ENCODE results near the gene TROAP. TPM values are rescaled to one million over a fixed set of nuclear protein-coding genes. Genes with fewer than 3 reads are reported as not detected.

The TROAP gene
- total and polyA plus RNA-seq, 9 of the 15 experiments (the other 6 are each of a cell fraction or from before 2014, with no cell fraction given), result 46.4 to 171 (median 59.8) TPM

DNA sequence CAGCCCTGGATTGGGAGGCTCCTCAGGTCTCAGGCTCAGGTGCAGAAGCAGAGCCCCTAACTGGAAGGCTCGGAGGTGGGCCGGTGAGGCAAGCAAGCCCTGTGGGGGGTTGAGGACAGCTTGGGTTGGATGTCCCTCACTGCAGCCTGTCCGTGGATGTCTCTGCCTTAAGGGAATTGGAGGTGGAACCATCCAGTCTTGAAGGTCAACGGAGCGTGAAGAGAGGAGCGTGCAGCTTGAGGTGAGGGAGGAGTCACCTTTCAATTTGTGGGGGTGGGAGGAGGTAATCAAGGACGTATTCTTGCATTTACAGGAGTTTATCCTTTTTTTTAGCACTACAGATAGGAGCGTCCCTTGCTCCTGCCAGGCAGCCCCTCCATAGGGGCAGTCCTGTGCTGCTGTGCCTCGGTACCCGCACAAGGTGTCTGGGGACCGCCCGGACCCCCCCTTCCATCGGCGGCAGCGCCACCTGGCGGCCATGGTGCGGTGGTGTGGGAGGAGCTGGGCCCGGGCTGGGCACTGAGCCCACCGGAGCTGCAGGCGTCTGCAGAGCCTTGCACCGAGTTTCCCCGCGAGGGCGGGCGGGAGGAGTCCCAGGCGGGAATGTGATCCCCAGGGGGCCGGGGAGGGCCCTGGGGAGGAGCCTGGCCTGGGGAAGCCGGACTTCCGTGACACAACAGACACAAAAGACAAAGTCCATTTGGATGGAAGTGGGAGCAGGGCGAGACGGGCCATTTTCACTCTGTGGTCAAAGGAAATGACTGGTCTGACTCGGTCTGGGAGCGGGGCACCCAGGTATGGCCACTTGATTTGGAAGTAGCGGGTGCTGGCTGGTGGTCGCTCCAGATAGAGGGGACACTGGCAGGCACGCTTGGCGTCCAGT lies 24.5 kb downstream of the TROAP start:
- Histone ChIP-seq H3K4me1 (replicated peaks in 1 of 2; ENCODE audit: control insufficient read depth in 2 of 2, insufficient read depth in 2 of 2, low read length in 2 of 2) (peaks cover 23 to 43% of the 10 kb centered on the region in 2 experiments), H2AFZ (ENCODE audit: low read depth, low read length) (peak overlapping the region; percentile 90), H3K4me2 (ENCODE audit: insufficient read depth, low read length) (peak overlapping the region; percentile 68), H3K9me1 (ENCODE audit: control insufficient read depth, insufficient read depth, low read length) (no peaks in the 10 kb centered on the region), H3K9me3 (replicated peaks; ENCODE audit: control insufficient read depth, insufficient read depth, low read depth, low read length) (no peaks in the 10 kb centered on the region), H3K27me3 (ENCODE audit: control insufficient read depth in 2 of 2, insufficient read depth in 2 of 2, low read length in 2 of 2) (peaks cover 27 to 42% of the 10 kb centered on the region in 2 experiments; a peak in 4 of 5 replicates), H3K79me2 (ENCODE audit: control insufficient read depth, insufficient read depth, low read length) (no peaks in the 10 kb centered on the region), H3K9ac (ENCODE audit: insufficient read depth in 1 of 2, low read depth in 2 of 2, low read length in 2 of 2) (peak overlapping the region; percentile 14 to 72; a peak in 3 of 4 replicates), H3K27ac (ENCODE audit: extremely low read depth, low read depth, low read length) (no peak overlapping the region; the same call in 2 of the 3 replicates), H3K36me3 (ENCODE audit: control insufficient read depth, insufficient read depth, low read length) (no peaks in the 10 kb centered on the region), H3K4me3 (peak overlapping the region; percentile 36), H4K20me1 (replicated peaks; ENCODE audit: control insufficient read depth, insufficient read depth, low read length) (peaks cover 5% of the 10 kb centered on the region; the same call in 1 of the 2 replicates)
- in situ Hi-C loops (cut with MboI) (no loop called here), intact Hi-C loops (cut with micrococcal nuclease) (loop anchor here (10.0 kb wide), 2 partner anchors 283 to 373 kb away; partner anchors contain the start of genes KMT2D, RHEBL1, WNT1 and WNT10B)
- no TSS peak for BruUV-seq (replicated peaks)
- WGBS (ENCODE audit: insufficient coverage, low coverage, missing lambda C conversion rate), result 11% methylated on average over 33 of the region's 37 CpGs
- ATAC-seq, result peak; percentile 89
- ChIA-PET CTCF (ENCODE audit: low intra/inter-chr PET ratio) (interaction anchor here (0.6 to 2.2 kb wide), 6 partner anchors 9 to 166 kb away, joined by 3 to 8 read pairs (median 5); no protein-coding TSS in a partner anchor), POLR2A (interaction anchor here (0.7 to 2.0 kb wide), 7 partner anchors 20 to 330 kb away, joined by 4 to 17 read pairs (median 4); partner anchors contain the start of genes PRPH and SPATS2)
- FAIRE-seq, result peak; percentile 55
- peak; percentile 77 to 93 (median 91) for DNase-seq (ENCODE audit: extremely low read depth in 1 of 4, low spot score in 3 of 4)
- TF ChIP-seq STAG1 (CRISPR knock-in tag; IDR thresholded peaks at IDR 0.05; ENCODE audit: borderline replicate concordance), result peak; percentile 34; the same call in 1 of the 2 replicates
- TF ChIP-seq ZNF217 (CRISPR knock-in tag; IDR thresholded peaks at IDR 0.05), result no peak
- no peak for TF ChIP-seq ZKSCAN3 (CRISPR knock-in tag; IDR thresholded peaks at IDR 0.05)
- TF ChIP-seq ATF1 (CRISPR knock-in tag; IDR thresholded peaks at IDR 0.05), result no peak
- TF ChIP-seq ATF1 (tag; IDR thresholded peaks at IDR 0.05), result 0 out of 2 replicates have a peak, but pooled peaks have one; percentile 33
- TF ChIP-seq, protein P1, sequence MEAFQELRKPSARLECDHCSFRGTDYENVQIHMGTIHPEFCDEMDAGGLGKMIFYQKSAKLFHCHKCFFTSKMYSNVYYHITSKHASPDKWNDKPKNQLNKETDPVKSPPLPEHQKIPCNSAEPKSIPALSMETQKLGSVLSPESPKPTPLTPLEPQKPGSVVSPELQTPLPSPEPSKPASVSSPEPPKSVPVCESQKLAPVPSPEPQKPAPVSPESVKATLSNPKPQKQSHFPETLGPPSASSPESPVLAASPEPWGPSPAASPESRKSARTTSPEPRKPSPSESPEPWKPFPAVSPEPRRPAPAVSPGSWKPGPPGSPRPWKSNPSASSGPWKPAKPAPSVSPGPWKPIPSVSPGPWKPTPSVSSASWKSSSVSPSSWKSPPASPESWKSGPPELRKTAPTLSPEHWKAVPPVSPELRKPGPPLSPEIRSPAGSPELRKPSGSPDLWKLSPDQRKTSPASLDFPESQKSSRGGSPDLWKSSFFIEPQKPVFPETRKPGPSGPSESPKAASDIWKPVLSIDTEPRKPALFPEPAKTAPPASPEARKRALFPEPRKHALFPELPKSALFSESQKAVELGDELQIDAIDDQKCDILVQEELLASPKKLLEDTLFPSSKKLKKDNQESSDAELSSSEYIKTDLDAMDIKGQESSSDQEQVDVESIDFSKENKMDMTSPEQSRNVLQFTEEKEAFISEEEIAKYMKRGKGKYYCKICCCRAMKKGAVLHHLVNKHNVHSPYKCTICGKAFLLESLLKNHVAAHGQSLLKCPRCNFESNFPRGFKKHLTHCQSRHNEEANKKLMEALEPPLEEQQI (IDR thresholded peaks at IDR 0.05), result no peak
- TF ChIP-seq ZBTB1 (CRISPR knock-in tag; IDR thresholded peaks at IDR 0.05; ENCODE audit: borderline replicate concordance, low read depth), result no peak
- no peak for TF ChIP-seq ZNF57 (CRISPR knock-in tag; IDR thresholded peaks at IDR 0.05)
- no peak for TF ChIP-seq ELF2 (CRISPR knock-in tag; IDR thresholded peaks at IDR 0.05)
- TF ChIP-seq, protein P2, sequence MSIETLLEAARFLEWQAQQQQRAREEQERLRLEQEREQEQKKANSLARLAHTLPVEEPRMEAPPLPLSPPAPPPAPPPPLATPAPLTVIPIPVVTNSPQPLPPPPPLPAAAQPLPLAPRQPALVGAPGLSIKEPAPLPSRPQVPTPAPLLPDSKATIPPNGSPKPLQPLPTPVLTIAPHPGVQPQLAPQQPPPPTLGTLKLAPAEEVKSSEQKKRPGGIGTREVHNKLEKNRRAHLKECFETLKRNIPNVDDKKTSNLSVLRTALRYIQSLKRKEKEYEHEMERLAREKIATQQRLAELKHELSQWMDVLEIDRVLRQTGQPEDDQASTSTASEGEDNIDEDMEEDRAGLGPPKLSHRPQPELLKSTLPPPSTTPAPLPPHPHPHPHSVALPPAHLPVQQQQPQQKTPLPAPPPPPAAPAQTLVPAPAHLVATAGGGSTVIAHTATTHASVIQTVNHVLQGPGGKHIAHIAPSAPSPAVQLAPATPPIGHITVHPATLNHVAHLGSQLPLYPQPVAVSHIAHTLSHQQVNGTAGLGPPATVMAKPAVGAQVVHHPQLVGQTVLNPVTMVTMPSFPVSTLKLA (conservative IDR thresholded peaks at IDR 0.05), result no peak
- no peak for TF ChIP-seq CBFA2T2 (conservative IDR thresholded peaks at IDR 0.05)
- no peak for TF ChIP-seq STAT5A (IDR thresholded peaks at IDR 0.05; ENCODE audit: borderline replicate concordance, low read length)

All from K562 (cell line).